RWPE1 (cell line): Measurements from ENCODE around the gene TOP3B.

Experiments used
- CTCF ChIA-PET: fragments of 350-600 bp; sonication (Branson Sonifier 250); formaldehyde crosslinking; extraction: SDS; loops from one replicate; lab custom pipeline; 2021; lab: Yijun Ruan, JAX
- POLR2A ChIA-PET: fragments of 400-600 bp; formaldehyde crosslinking; extraction: SDS; loops from one replicate; lab custom pipeline; 2020; ENCODE audit warnings: antibody characterized with exemption; ENCODE audit not compliant: low non-redundant PET; lab: Yijun Ruan, JAX
- DNase-seq: peaks from one replicate; pipeline ENCODE4 v3.0.0; 2012; ENCODE audit warnings: low spot score
- H3K27ac ChIP-seq: fragments of 450-650 bp; 2 replicates; pipeline ENCODE4 v1.5.1; 2017
- TF ChIP-seq, protein P1 (sequence below): fragments of 450-650 bp; conservative IDR thresholded peaks from 2 replicates; pipeline ENCODE4 v1.5.1; 2017; ENCODE audit warnings: low read depth, mild to moderate bottlenecking

TOP3B gene

GRCh38 chr22:21961127-21961867 lies 21.3 kb downstream of the TOP3B start:
- ChIA-PET POLR2A (no interaction called here), CTCF (interaction anchor here (0.7 to 1.6 kb wide), 2 partner anchors 11 to 23 kb away, joined by 3 to 5 read pairs; no protein-coding TSS in a partner anchor)
- H3K27ac ChIP-seq: peak overlapping the region; percentile 49
- no peak for DNase-seq
- TF ChIP-seq, protein P1, sequence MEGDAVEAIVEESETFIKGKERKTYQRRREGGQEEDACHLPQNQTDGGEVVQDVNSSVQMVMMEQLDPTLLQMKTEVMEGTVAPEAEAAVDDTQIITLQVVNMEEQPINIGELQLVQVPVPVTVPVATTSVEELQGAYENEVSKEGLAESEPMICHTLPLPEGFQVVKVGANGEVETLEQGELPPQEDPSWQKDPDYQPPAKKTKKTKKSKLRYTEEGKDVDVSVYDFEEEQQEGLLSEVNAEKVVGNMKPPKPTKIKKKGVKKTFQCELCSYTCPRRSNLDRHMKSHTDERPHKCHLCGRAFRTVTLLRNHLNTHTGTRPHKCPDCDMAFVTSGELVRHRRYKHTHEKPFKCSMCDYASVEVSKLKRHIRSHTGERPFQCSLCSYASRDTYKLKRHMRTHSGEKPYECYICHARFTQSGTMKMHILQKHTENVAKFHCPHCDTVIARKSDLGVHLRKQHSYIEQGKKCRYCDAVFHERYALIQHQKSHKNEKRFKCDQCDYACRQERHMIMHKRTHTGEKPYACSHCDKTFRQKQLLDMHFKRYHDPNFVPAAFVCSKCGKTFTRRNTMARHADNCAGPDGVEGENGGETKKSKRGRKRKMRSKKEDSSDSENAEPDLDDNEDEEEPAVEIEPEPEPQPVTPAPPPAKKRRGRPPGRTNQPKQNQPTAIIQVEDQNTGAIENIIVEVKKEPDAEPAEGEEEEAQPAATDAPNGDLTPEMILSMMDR: no peak

DNA sequence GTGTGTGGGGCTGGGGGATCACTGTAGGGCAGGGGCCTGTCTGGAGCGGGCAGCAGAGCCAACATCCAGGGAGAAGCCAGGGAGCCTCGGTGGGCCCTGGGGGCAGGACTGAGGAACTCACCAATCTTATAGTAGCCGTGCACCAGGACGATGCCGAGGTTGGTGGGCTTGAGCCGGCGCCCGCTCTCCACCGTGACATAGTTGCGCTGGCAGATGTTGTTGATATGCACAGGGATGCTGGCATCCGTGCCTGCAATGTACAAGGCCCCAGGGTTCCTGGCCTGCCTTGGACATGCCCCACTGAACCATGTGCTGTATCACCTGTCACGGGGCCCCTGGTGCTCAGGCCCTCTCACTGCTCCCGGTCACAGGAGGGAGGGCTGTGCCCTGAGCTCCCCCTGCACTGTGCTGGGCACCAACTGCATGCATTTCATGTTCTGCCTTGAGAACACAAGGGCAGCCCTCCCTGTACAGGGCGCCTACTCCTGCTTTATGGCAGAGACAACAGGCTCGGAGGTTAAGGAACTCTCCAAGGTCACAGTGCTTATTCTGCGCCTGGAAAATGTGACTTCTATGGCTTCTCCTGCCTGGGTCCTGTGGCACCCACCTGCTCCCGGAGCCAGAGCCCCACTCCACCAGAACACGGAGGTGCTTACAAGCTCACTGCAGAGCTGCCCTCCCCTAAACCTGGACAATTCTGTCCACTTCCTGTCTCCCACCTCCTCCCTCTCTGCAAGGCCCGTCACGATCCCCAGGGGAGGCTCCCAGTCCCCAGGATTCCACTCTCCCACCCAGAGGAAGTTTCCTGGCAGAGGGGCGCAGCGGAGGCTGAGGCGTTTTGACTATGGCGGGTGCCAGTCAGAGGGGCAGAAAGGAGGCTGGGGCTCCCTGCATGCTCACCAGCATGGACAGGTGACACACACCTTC lies 22.1 kb downstream of the TOP3B start:
- TF ChIP-seq, protein P1: no peak
- DNase-seq: no peak
- CTCF ChIA-PET: interaction anchor here (0.6 kb wide), 1 partner anchor 220 kb away, joined by 6 read pairs; no protein-coding TSS in a partner anchor
- H3K27ac ChIP-seq: peak overlapping the region; percentile 49
- POLR2A ChIA-PET: no interaction called here

- POLR2A ChIA-PET: no interaction called here
- TF ChIP-seq, protein P1: no peak
- no peak for DNase-seq
Observed at GRCh38 chr22:21959274-21960074, 23.1 kb downstream of the TOP3B start.

GRCh38 chr22:21958360-21959273 lies 24.0 kb downstream of the TOP3B start:
- no peak for DNase-seq
- ChIA-PET POLR2A (no interaction called here), CTCF (no interaction called here)
- TF ChIP-seq, protein P1: no peak
- H3K27ac ChIP-seq: peak overlapping the region; percentile 49

More at GRCh38 chr22:21959274-21960074, 23.1 kb downstream of the TOP3B start:
- CTCF ChIA-PET: interaction anchor here (0.6 kb wide), 1 partner anchor 219 kb away, joined by 6 read pairs; no protein-coding TSS in a partner anchor
- peak overlapping the region; percentile 49 for H3K27ac ChIP-seq

- CTCF ChIA-PET: interaction anchor here (0.7 to 2.9 kb wide), 6 partner anchors 11 to 235 kb away, joined by 3 to 27 read pairs (median 3); no protein-coding TSS in a partner anchor
- TF ChIP-seq, protein P1: peak; percentile 94
- DNase-seq: peak; percentile 84
- POLR2A ChIA-PET: interaction anchor here (0.6 kb wide), 1 partner anchor 82 kb away, joined by 3 read pairs; no protein-coding TSS in a partner anchor
- peak within 1 kb of the TSS; percentile 60 for H3K27ac ChIP-seq
Observed at GRCh38 chr22:21952586-21953571, 29.7 kb downstream of the TOP3B start, which contains the start of gene PPM1F. TSS of gene PPM1F (minus strand) at chr22:21952848. CDS start at chr22:21946048, 6,800 bp downstream.
